H1 (cell line): Measurements from ENCODE around the gene ECT2L. TPM values are rescaled to one million over a fixed set of nuclear protein-coding genes. Genes with fewer than 3 reads are reported as not detected.

Source experiments
- CTCF ChIA-PET: fragments of 300-600 bp; sonication (Branson Sonifier 250); formaldehyde crosslinking; loops from one replicate; lab custom pipeline; 2021; ENCODE audit not compliant: partially characterized antibody; lab: Charles Lee
- POLR2A ChIA-PET: fragments of 300-600 bp; sonication (Branson Sonifier 250); formaldehyde crosslinking; loops from one replicate; lab custom pipeline; 2021; ENCODE audit warnings: inconsistent platforms; ENCODE audit not compliant: partially characterized antibody; lab: Charles Lee
- DNase-seq, 2 experiments: peaks; one replicate each; pipeline versions ENCODE4 v3.0.0 to v3.0.0-alpha.2; 2010 to 2022; ENCODE audit warnings: low spot score in 2 of 2, low read depth in 1 of 2, mixed read lengths in 1 of 2
- FAIRE-seq: peaks from 2 replicates; lab custom pipeline; 2011; peaks lifted over from hg19 to GRCh38; lab: Jason Lieb, UNC
- H2AFZ ChIP-seq: 2 replicates; pipeline ENCODE4 v1.8.1; 2012; ENCODE audit warnings: low read length, inconsistent platforms
- H2AK5ac ChIP-seq: 2 replicates; pipeline ENCODE4 v1.6.1; 2013; ENCODE audit warnings: low read depth, low read length
- H2BK120ac ChIP-seq: replicated peaks from 2 replicates; pipeline ENCODE3; 2013; ENCODE audit warnings: low read depth, low read length, inconsistent platforms
- H2BK12ac ChIP-seq: 2 replicates; pipeline ENCODE4 v1.6.1; 2013; ENCODE audit warnings: low read depth, low read length
- H2BK15ac ChIP-seq: 2 replicates; pipeline ENCODE4 v1.6.1; 2013; ENCODE audit warnings: low read length
- H2BK20ac ChIP-seq: 2 replicates; pipeline ENCODE4 v1.6.1; 2013; ENCODE audit warnings: low read length
- H2BK5ac ChIP-seq: 2 replicates; pipeline ENCODE4 v1.6.1; 2013; ENCODE audit warnings: low read depth, low read length
- H3K14ac ChIP-seq: 2 replicates; pipeline ENCODE4 v1.6.1; 2013; ENCODE audit warnings: inconsistent platforms; ENCODE audit not compliant: insufficient read length
- H3K18ac ChIP-seq: 2 replicates; pipeline ENCODE4 v1.6.1; 2013; ENCODE audit warnings: low read length; ENCODE audit errors: extremely low read depth
- H3K23ac ChIP-seq: 2 replicates; pipeline ENCODE4 v1.6.1; 2013; ENCODE audit warnings: inconsistent platforms; ENCODE audit not compliant: insufficient read length
- H3K23me2 ChIP-seq: 2 replicates; pipeline ENCODE4 v1.6.1; 2013; ENCODE audit warnings: low read depth, low read length
- H3K27ac ChIP-seq: 2 replicates; pipeline ENCODE4 v1.6.1; 2011; ENCODE audit warnings: low read depth, low read length, inconsistent platforms
- H3K27me3 ChIP-seq, 4 experiments: replicated peaks in 1 of 4; 1 replicate in 1 of 4; 2 replicates in 3 of 4; pipeline versions ENCODE4 v1.6.1 to v1.8.1; 2011 to 2013; ENCODE audit warnings: low read length in 3 of 4, mild to moderate bottlenecking in 3 of 4, inconsistent platforms in 2 of 4, mixed read lengths in 2 of 4, moderate library complexity in 1 of 4; ENCODE audit not compliant: control insufficient read depth in 3 of 4, insufficient read depth in 3 of 4; ENCODE audit errors: extremely low read depth in 1 of 4
- H3K36me3 ChIP-seq, 4 experiments: 2 replicates each; pipeline versions ENCODE4 v1.6.1 to v1.8.1; 2011 to 2013; ENCODE audit warnings: mild to moderate bottlenecking in 4 of 4, low read length in 3 of 4, moderate library complexity in 2 of 4, control low read depth in 1 of 4, inconsistent platforms in 1 of 4; ENCODE audit not compliant: insufficient read depth in 4 of 4, control insufficient read depth in 2 of 4
- H3K4ac ChIP-seq: replicated peaks from 2 replicates; pipeline ENCODE3; 2013; ENCODE audit warnings: low read length, low read depth, mixed read lengths, inconsistent platforms; ENCODE audit not compliant: insufficient read length
- H3K4me1 ChIP-seq, 4 experiments: replicated peaks in 1 of 4; 1 replicate in 1 of 4; 2 replicates in 3 of 4; pipeline versions ENCODE4 v1.6.1 to v1.8.1; 2011 to 2013; ENCODE audit warnings: low read length in 3 of 4, inconsistent platforms in 2 of 4, mixed read lengths in 1 of 4; ENCODE audit not compliant: insufficient read depth in 4 of 4, control insufficient read depth in 3 of 4
- H3K4me2 ChIP-seq, 2 experiments: 2 replicates each; pipeline versions ENCODE4 v1.6.1 to v1.8.1; 2011 to 2013; ENCODE audit warnings: low read depth in 2 of 2, low read length in 2 of 2, control low read depth in 1 of 2, inconsistent platforms in 1 of 2, mild to moderate bottlenecking in 1 of 2; ENCODE audit not compliant: insufficient read depth in 1 of 2
- H3K4me3 ChIP-seq, 4 experiments: fragments of 200-600, 300-600 bp in 1 of 4; sonication (generic), shearing (Covaris generic), sonication (Bioruptor Twin) in 1 of 4; 2 replicates each; pipeline versions ENCODE4 v1.5.1 to v1.8.1; 2011 to 2016; ENCODE audit warnings: low read length in 4 of 4, low read depth in 3 of 4, control low read depth in 2 of 4, inconsistent platforms in 2 of 4, mild to moderate bottlenecking in 2 of 4, mixed read lengths in 1 of 4, moderate library complexity in 1 of 4; ENCODE audit not compliant: insufficient read depth in 2 of 4; ENCODE audit errors: extremely low read depth in 1 of 4
- H3K56ac ChIP-seq: replicated peaks from 2 replicates; pipeline ENCODE3; 2013; ENCODE audit warnings: low read depth, mild to moderate bottlenecking, mixed read lengths, low read length, inconsistent platforms; ENCODE audit not compliant: insufficient read length
- H3K79me1 ChIP-seq: 2 replicates; pipeline ENCODE4 v1.6.1; 2013; ENCODE audit warnings: low read depth, low read length, control low read depth
- H3K79me2 ChIP-seq, 2 experiments: 2 replicates each; pipeline versions ENCODE4 v1.6.1 to v1.8.1; 2012 to 2013; ENCODE audit warnings: low read length in 2 of 2, mild to moderate bottlenecking in 2 of 2, inconsistent platforms in 1 of 2; ENCODE audit not compliant: insufficient read depth in 2 of 2, control insufficient read depth in 1 of 2
- H3K9ac ChIP-seq, 4 experiments: replicated peaks in 1 of 4; 1 replicate in 1 of 4; 2 replicates in 3 of 4; pipeline versions ENCODE4 v1.6.1 to v1.8.1; 2011 to 2013; ENCODE audit warnings: low read depth in 3 of 4, low read length in 3 of 4, control low read depth in 2 of 4, mild to moderate bottlenecking in 2 of 4, moderate library complexity in 2 of 4, inconsistent platforms in 1 of 4; ENCODE audit errors: extremely low read depth in 1 of 4
- H3K9me3 ChIP-seq, 2 experiments: 2 replicates each; pipeline versions ENCODE4 v1.6.1 to v1.8.1; 2012 to 2013; ENCODE audit warnings: mild to moderate bottlenecking in 2 of 2, moderate library complexity in 2 of 2, control low read depth in 1 of 2, inconsistent platforms in 1 of 2, low read depth in 1 of 2, low read length in 1 of 2, mixed read lengths in 1 of 2; ENCODE audit not compliant: insufficient read depth in 2 of 2
- H4K20me1 ChIP-seq, 2 experiments: replicated peaks in 1 of 2; 2 replicates each; pipeline versions ENCODE3 to v1.8.1; 2011 to 2013; ENCODE audit warnings: inconsistent platforms in 2 of 2, low read length in 2 of 2, mild to moderate bottlenecking in 1 of 2; ENCODE audit not compliant: insufficient read depth in 2 of 2, control insufficient read depth in 1 of 2
- H4K5ac ChIP-seq: 2 replicates; pipeline ENCODE4 v1.6.1; 2013; ENCODE audit warnings: low read length, low read depth, mixed read lengths, inconsistent platforms; ENCODE audit not compliant: insufficient read length
- H4K8ac ChIP-seq: 2 replicates; pipeline ENCODE4 v1.8.0; 2013; ENCODE audit warnings: mild to moderate bottlenecking, moderate library complexity, low read length, inconsistent platforms; ENCODE audit not compliant: insufficient read depth; ENCODE audit errors: extremely low read depth
- H4K91ac ChIP-seq: replicated peaks from 2 replicates; pipeline ENCODE3; 2013; ENCODE audit warnings: low read length, mixed read lengths, inconsistent platforms; ENCODE audit not compliant: insufficient read length
- CHD1 ChIP-seq: IDR thresholded peaks from 2 replicates; pipeline ENCODE4 v1.6.1; 2012; ENCODE audit warnings: low read depth, low read length, improper control_type of control experiment
- EGR1 ChIP-seq: IDR thresholded peaks from 2 replicates; pipeline ENCODE4 v1.6.1; 2011; ENCODE audit warnings: low read depth, low read length, borderline replicate concordance
- EZH2 ChIP-seq: fragments of 200-600 bp; sonication (generic); IDR thresholded peaks from 2 replicates; pipeline ENCODE4 v1.7.1; 2012; ENCODE audit warnings: low read depth, mild to moderate bottlenecking, moderate library complexity, low read length, inconsistent platforms; ENCODE audit not compliant: severe bottlenecking
- GTF2F1 ChIP-seq: IDR thresholded peaks from 2 replicates; pipeline ENCODE4 v1.6.1; 2012; ENCODE audit warnings: low read depth, low read length, improper control_type of control experiment, borderline replicate concordance
- NRF1 ChIP-seq: IDR thresholded peaks from 2 replicates; pipeline ENCODE4 v1.6.1; 2011; ENCODE audit warnings: mild to moderate bottlenecking, low read depth, low read length, improper control_type of control experiment
- PHF8 ChIP-seq: fragments of 200-600 bp; sonication (generic); conservative IDR thresholded peaks from 2 replicates; pipeline ENCODE4 v1.7.1; 2012; ENCODE audit warnings: low read depth, mild to moderate bottlenecking, inconsistent platforms, low read length, moderate library complexity
- POLR2A ChIP-seq, 2 experiments: IDR thresholded peaks; 1 replicate in 1 of 2; 2 replicates in 1 of 2; pipeline ENCODE4 v1.6.1; 2011; ENCODE audit warnings: low read depth in 2 of 2, low read length in 2 of 2, mild to moderate bottlenecking in 2 of 2; ENCODE audit errors: control extremely low read depth in 1 of 2
- POU5F1 ChIP-seq: IDR thresholded peaks from 2 replicates; pipeline ENCODE4 v1.6.1; 2011; ENCODE audit warnings: low read depth, mild to moderate bottlenecking, low read length, moderate library complexity
- SIN3A ChIP-seq, 2 experiments: IDR thresholded peaks in 1 of 2; conservative IDR thresholded peaks in 1 of 2; 2 replicates each; pipeline ENCODE4 v1.6.1; 2011 to 2012; ENCODE audit warnings: low read length in 2 of 2, improper control_type of control experiment in 1 of 2, low read depth in 1 of 2, mild to moderate bottlenecking in 1 of 2
- SIRT6 ChIP-seq: IDR thresholded peaks from one replicate; pipeline ENCODE4 v1.7.1; 2012; ENCODE audit warnings: low read length, inconsistent platforms
- SP1 ChIP-seq: IDR thresholded peaks from 2 replicates; pipeline ENCODE4 v1.6.1; 2011; ENCODE audit warnings: low read depth, low read length
- SP2 ChIP-seq: IDR thresholded peaks from 2 replicates; pipeline ENCODE4 v1.6.1; 2012; ENCODE audit warnings: mild to moderate bottlenecking, low read length, inconsistent platforms
- TCF12 ChIP-seq: IDR thresholded peaks from 2 replicates; pipeline ENCODE4 v1.6.1; 2011; ENCODE audit warnings: low read depth, mild to moderate bottlenecking, low read length
- TEAD4 ChIP-seq: IDR thresholded peaks from 2 replicates; pipeline ENCODE4 v1.6.1; 2012; ENCODE audit warnings: low read depth, low read length, inconsistent platforms, mixed read lengths
- USF2 ChIP-seq: IDR thresholded peaks from 2 replicates; pipeline ENCODE4 v1.6.1; 2011; ENCODE audit warnings: low read length, improper control_type of control experiment
- YY1 ChIP-seq: IDR thresholded peaks from 2 replicates; pipeline ENCODE4 v1.6.1; 2011; ENCODE audit warnings: low read depth, mild to moderate bottlenecking, low read length
- WGBS, 2 experiments: shearing (Covaris generic) in 1 of 2; methylation state at CpG; one replicate each; pipeline versions ENCODE4 v1.1.6 to v1.1.7; 2013 to 2015; ENCODE audit warnings: low lambda C conversion rate in 2 of 2, mixed read lengths in 2 of 2, inconsistent platforms in 1 of 2, low coverage in 1 of 2, missing lambda C conversion rate in 1 of 2; ENCODE audit not compliant: insufficient replicate concordance in 2 of 2, insufficient coverage in 1 of 2, insufficient read length in 1 of 2; ENCODE audit errors: extremely low coverage in 1 of 2, missing lambda C conversion rate in 1 of 2; 5-methylcytosine and 5-hydroxymethylcytosine counted together
- polyA plus RNA-seq, 7 experiments: library from polyadenylated mRNA; depleted of rRNA in 3 of 7; stranded (reverse) in 5 of 7; unstranded in 2 of 7; fragments of >200 nt in 5 of 7; fragments of 200-250 nt in 2 of 7; gene quantifications; 1 replicate in 5 of 7; 2 replicates in 1 of 7; 4 replicates in 1 of 7; pipeline versions ENCODE4 v1.2.1 to v1.2.3, GENCODE V29; 2011 to 2013; ENCODE audit warnings: missing spikeins in 2 of 7, mixed read lengths in 2 of 7
- total RNA-seq: library from RNA; stranded (reverse); fragmentation: NEBNext Ultra II Directional; extraction: Animal tissue kit (Norgen Biotek cat#: 25700); gene quantifications from 2 replicates; pipeline ENCODE4 v1.2.1, GENCODE V29; 2021

The ECT2L gene
- total and polyA plus RNA-seq, 2 of the 8 experiments (the other 6 are each of a cell fraction or from before 2014, with no cell fraction given), result not detected

DNA sequence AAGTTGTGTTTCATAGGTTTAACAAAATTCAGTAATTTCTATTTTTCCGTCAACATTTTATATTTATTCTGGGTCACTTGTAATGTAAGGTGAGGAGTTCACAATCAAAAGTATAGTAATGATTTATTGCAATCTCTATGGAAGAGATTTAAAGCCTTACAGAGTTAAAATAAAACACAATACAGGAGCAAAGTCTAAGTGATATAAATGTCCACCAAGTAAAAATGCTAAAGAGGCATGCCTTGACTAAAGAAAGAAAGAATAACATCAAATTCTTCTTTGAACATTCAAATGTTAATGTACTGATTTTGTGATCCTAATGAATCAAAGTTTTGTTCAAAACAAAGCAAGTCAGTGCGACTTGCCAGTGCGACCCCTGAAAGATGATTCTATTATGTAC lies 130.7 kb downstream of the ECT2L start:
- no peak overlapping the region for H3K9ac ChIP-seq
- H3K18ac ChIP-seq, result no peak overlapping the region
- no peak overlapping the region for H3K27ac ChIP-seq
- H3K36me3 ChIP-seq, result peaks cover 0 to 20% (median 0%) of the 10 kb centered on the region in 4 experiments; a peak in 4 of 8 replicates
- no peak overlapping the region for H3K23ac ChIP-seq
- no peaks in the 10 kb centered on the region for H3K79me2 ChIP-seq
- H2BK15ac ChIP-seq, result no peak overlapping the region
- H3K27me3 ChIP-seq, result no peaks in the 10 kb centered on the region
- no peak overlapping the region for H2AK5ac ChIP-seq
- H2BK5ac ChIP-seq, result no peak overlapping the region
- CTCF ChIA-PET, result no interaction called here
- H2BK20ac ChIP-seq, result no peak overlapping the region
- H2BK120ac ChIP-seq, result no peak overlapping the region
- H3K9me3 ChIP-seq, result no peaks in the 10 kb centered on the region
- no peak overlapping the region for H4K5ac ChIP-seq
- H3K4ac ChIP-seq, result no peak overlapping the region
- H3K23me2 ChIP-seq, result no peaks in the 10 kb centered on the region
- no peak overlapping the region for H2AFZ ChIP-seq
- WGBS, 2 experiments, result 89% methylated on average over 3 of the region's 3 CpGs; no CpG with 5 or more reads in 1 of the 2 experiments
- DNase-seq, result no peak
- no peak overlapping the region for H3K14ac ChIP-seq
- no peak for FAIRE-seq
- H4K91ac ChIP-seq, result no peak overlapping the region
- no peak overlapping the region for H4K8ac ChIP-seq
- no peaks in the 10 kb centered on the region for H3K4me1 ChIP-seq
- no peaks in the 10 kb centered on the region for H4K20me1 ChIP-seq
- H2BK12ac ChIP-seq, result no peak overlapping the region
- no peak overlapping the region for H3K56ac ChIP-seq
- POLR2A ChIA-PET, result no interaction called here
- no peak overlapping the region for H3K4me3 ChIP-seq
- no peaks in the 10 kb centered on the region for H3K79me1 ChIP-seq
- H3K4me2 ChIP-seq, result no peak overlapping the region
- no peak for TF ChIP-seq YY1
- TF ChIP-seq GTF2F1, result no peak
- no peak for TF ChIP-seq SIN3A (conservative IDR thresholded peaks at IDR 0.05 in 1 of 2, IDR thresholded peaks at IDR 0.05 in 1 of 2; ENCODE audit: low read depth in 1 of 2, low read length in 2 of 2)
- no peak for TF ChIP-seq SP1
- TF ChIP-seq TEAD4, result no peak
- TF ChIP-seq SP2, result no peak
- no peak for TF ChIP-seq EGR1
- TF ChIP-seq NRF1, result no peak
- TF ChIP-seq USF2, result no peak
- no peak for TF ChIP-seq PHF8
- TF ChIP-seq POU5F1, result no peak
- TF ChIP-seq TCF12, result no peak
- no peak for TF ChIP-seq POLR2A (IDR thresholded peaks at IDR 0.05; ENCODE audit: control extremely low read depth in 1 of 2, low read depth in 2 of 2, low read length in 2 of 2)
- TF ChIP-seq EZH2, result no peak
- TF ChIP-seq CHD1, result no peak
- no peak for TF ChIP-seq SIRT6
